NCI-H2196 (cell line): ENCODE data around the gene PPTC7.
"Not testable (repeated sequence)": the region's sequence is repeated elsewhere in the genome, so short reads cannot be mapped to it uniquely, and the experiment has no call there.

ENCODE experiments used
- DNase-seq: peaks from one replicate; lab custom pipeline; 2025; ENCODE audit not compliant: unreplicated experiment; lab: John Stamatoyannopoulos, UW

PPTC7 gene

DNA sequence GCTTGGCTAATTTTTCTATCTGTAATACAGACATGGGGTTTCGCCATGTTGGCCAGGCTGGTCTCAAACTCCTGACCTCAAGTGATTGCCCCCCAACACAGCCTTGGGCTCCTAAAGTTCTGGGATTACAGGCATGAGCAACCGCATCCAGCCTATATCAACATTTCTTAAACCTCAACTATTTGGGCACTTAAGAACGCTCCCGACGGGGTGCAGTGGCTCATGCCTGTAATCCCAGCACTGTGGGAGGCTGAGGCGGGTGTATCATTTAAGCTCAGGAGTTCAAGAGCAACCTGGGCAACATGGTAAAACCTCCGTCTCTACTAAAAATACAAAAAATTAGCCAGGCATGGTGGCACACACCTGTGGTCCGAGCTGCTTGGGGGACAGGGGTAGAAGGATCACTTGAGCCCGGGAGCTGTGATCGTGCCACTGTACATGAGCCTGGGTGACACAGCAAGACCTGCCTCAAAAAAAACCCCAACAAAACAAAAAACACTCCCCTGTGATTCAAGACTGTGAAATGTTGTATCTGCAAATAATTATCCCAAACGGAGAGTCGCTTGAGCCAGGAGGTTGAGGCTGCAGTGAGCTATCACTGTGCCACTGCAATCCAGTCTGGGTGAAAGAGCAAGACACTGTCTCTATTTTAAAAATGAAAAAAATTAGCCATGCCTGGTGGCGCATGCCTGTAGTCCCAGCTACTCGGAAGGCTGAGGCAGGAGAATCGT, 21.5 kb downstream of the PPTC7 start:
- DNase-seq: no peak

DNA sequence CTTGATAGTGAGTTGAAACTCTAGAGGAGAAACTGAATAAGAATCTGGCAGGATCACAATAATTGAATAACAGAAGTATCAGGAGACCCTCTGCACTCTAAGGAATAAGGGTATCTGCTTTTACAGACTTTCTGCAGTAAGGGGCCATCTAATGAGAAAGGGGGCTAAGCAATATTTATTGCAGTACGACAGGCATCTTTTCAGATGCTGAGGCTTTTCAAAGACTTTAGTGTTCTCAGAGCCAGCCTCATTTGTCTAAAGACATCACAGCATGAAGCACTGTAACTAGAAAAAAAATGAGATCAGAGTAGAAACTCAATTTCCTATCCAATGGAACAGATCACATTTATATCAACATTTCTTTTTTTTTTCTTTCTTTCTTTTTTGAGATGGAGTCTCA, 22.2 kb downstream of the PPTC7 start:
- DNase-seq: no peak

DNA sequence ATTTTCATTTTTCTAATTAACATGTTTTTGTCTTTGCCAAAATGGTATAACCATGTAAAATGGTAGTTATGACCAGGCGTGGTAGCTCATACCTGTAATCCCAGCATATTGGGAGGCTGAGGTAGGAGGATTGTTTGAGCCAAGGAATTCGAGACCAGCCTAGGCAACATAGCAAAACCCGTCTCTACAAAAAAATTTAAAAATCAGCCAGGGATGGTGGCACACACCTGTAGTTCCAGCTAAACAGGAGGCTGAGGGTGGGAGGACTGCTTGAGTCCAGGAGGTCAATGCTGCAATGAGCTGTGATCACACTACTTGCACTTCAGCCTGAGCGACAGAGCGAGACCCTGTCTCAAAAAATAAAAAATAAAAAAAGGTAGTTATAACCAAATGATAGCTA, 23.1 kb downstream of the PPTC7 start:
- no peak for DNase-seq

DNA sequence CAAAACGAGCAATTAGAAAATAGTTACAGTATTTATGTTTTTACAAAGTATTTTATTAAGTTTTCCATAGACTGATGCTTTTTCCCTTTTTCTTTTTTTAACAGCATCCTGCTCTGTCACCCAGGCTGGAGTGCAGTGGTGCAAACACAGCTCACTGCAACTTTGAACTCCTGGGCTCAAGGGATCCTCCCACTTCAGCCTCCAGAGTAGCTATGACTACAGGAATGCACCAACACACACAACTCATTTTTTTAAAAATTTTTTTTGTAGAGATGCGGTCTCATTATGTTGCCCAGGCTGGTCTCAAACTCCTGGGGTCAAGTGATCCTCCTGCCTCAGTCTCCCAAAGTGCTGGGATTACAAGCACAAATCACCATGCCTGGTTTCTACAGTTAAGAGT, 24.2 kb downstream of the PPTC7 start:
- DNase-seq: not testable (repeated sequence)

DNA sequence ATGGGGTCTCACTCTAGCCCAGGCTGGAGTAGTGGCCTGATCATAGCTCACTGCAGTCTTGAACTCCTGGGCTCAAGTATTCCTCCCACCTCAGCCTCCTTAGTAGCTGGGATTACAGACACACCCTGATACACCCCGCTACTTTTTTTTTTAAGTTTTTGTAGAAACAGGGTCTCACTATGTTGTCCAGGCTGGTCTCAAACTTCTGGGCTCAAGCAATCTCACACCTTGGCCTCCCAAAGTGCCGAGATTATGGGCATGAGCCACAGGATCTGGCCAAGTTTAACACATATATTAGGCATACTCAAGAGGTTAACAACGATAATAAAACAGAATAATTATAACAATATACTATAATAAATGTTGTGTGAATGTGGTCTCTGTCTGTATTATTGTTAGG, 25.8 kb downstream of the PPTC7 start:
- no peak for DNase-seq

DNA sequence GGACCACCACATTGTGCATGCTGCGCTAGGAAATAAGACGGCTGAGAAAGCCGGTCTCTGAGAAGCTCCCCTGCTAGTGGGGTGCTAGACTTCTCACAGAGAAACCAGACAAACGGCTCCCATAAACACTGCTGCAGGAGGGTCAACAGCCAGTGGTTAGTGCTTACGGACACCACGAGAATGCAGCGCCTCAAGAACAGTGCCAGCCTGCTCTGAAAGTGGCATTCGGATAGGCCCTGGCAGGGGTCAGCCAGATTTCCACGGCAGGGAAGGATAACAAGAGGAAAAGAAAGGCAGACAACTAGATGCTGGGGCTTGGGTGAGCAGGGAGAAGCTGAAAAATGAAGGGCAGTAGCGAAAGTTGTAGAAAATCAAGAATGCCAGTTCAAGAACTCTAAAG, 26.4 kb downstream of the PPTC7 start:
- DNase-seq: no peak

DNA sequence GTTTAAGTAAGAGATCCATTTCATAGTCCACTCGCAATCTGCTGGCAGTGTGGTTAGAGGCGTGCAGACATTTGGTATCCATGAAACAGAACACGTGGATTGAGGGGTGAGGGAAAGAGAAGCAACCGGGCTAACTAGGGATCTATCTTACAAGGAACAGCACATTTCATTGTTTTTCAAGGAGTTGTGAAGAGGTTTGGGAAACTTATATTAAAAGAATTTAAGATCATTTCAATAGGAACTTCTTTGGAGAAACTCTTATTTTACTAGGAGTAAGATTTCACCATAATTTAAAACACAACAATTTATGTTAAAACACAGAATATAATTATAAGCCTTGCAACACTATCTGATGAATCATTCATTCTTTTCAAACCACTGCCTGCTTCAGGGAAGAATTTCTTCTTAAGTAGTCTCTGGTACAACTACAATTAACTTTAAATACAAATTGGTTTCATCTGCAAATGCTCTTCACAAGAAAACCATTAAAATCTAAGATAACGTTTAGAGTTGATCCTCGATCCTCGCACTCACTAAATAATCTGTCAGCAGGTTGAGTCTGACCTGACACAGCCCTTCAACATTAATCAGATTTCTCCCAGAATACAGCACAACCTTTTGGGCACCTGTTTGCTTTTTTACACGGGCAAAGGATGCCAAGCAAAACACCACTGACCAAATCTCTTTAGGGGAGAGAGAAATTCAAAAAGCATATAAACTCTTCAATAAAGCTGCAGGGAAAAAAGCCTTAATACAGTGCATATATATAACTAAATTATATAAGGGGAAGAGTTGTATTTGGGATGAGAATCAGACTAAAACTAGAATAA, 27.3 kb downstream of the PPTC7 start:
- DNase-seq: no peak

DNA sequence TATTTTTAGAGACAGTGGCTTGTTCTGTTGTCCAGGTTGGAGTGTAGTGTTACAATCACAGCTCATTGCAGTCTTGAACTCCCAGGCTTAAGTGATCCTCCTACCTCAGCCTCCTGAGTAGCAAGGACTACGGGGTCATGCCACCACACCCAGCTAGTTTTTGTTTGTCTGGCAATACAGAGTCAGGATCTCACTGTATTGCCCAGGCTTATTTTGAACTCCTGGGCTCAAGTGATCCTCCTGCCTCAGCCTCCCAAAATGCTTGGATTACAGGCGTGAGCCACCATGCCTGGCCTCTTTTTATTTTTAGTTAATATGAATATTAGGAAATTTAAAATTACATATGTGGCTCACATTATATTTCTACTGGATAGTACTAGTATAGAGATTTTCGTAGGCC, 28.9 kb downstream of the PPTC7 start:
- DNase-seq: no peak

DNA sequence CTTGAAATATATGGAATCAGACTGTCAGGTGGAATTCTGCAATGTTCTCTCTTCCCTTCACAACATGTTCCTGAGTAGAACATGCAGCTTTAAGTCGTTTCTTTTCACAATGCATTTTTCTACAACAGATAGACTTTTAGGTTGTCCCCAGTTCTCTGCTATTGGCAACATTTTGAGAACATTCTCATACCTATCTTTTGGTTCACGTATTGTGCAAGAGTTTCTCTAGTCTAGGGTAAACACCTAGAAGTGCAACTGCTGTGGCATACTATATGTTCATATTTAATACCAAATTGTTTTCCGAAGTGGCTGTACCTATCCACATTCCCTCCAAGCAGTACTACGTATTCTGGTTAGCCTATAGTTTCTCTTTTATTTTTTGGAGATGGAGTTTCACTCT, 32.1 kb downstream of the PPTC7 start:
- no peak for DNase-seq

DNA sequence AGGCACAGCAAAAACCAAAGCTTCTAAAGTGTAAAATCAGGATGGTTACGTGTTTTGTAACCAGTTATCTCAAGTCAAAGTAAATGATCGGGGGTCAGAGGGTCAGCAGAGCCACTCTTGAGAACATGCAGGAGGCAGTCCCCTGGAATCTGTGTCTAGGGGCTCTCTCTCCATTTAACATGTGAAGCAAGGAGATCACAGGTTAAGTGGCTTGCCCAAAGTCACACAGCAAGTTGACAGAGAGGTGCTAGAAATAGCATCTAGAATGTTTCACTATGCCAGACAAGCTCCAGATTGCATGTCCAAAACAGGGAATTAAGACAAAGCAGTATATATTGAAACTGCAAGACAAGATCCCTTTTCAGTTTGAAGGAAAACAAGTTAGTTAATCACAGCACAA, 33.4 kb downstream of the PPTC7 start:
- no peak for DNase-seq

DNA sequence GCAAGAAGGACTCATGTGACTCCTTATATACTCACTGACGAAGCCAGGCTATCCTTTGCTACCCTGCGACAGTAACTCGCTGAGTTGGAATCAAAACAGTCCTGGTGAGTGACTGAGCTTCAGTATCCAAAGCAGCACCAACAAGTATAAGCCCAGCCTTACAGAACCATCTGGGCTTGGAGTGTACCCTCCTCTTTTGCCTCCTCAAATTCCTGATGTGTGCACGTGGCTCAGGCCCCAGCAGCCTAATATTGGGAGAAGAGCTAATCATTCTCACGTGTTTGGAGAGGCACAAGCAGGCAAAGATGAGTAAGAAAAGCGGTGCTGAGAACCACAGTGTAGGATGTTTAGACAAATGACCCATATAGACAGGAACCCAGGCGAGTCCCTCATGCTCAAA, 34.4 kb downstream of the PPTC7 start:
- DNase-seq: no peak

DNA sequence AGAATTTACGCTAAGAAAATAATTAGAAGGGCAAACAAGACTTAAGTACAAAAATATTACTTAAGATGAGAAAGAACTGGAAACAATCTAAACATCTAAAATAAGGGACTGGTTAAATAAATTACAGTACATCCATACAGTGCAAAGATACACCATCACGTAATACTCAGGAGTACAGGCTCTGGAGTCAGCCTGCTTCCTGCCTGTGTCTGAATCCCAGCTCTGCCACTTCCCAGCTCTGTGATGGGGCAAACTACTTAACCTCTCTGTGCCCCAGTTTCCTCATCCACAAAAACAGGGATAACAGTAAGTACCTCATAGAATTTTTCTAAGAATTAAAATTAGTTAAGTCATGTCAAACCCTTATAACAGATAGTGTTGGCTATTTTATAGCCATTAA, 36.0 kb downstream of the PPTC7 start:
- DNase-seq: no peak

DNA sequence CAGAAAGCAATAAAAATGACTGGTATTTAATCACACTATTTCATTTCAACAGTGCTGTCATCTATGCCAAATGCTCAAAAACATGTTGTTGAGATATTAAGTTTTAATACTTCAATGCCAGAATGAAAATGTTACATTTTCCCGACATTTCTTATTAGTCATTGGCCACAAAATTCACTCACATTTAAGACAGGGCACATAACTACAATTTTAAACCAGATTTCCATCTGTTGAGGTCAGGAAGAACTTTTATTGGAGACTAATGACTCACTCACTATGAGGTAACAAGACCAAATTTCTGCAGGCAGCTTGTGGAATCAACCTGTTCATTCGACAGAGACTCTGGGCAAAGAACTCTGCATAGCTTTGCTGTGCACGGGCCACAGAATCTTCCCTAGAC, 36.8 kb downstream of the PPTC7 start:
- DNase-seq: peak; percentile 7

DNA sequence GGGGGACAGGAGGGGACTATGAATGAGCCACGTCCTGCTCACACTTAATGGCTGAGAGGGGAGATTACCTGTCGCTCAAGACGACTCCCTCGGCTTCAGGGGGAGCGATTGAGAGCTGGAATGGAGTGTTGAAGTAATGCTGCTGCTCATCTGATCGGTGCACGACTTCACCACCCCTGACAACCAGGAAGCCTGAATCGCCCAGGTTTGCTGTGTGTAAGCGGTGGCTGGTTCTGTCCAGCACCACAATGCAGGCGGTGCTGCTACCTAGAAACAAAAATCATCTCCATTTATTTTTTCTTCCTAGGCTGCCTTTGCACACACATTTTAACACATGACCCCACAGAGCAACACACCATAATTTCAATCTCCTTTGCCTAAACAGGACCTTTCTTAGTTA, 37.3 kb downstream of the PPTC7 start:
- no peak for DNase-seq

DNA sequence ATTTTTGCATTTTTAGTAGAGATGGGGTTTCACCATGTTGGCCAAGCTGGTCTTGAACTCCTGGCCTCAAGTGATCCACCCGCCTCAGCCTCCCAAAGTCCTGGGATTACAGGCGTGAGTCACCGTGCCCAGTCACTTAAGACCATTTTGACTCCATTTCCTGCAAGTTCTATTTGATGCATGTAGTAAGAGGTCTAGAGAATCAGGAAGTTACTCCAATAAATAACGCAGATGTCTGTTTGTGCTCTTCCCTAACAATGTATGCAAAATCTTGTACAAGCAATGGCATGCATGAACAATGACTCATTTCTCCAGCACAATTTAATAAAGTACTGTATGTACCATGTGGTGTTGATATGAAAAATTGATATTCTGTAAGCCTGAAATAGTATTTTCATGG, 37.9 kb downstream of the PPTC7 start:
- DNase-seq: not testable (repeated sequence)

DNA sequence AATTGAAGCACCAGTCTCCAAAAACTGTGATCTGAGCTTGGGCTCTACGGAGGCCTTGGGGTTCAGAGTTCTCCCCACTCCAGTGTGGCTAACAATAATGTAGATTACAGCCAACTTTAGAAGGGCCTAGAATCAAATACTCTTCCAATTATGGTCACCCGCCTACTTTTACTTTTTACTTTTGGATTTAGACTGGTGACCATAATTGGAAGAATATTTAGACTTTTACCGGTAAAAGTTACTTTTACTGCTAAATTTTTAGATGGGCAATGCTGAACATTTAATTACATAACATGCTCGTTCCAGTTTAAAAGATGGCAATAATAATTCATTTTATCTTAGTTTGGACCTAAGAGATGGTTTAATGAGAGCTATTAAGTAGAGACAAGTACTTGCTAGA, 39.2 kb downstream of the PPTC7 start:
- DNase-seq: no peak

DNA sequence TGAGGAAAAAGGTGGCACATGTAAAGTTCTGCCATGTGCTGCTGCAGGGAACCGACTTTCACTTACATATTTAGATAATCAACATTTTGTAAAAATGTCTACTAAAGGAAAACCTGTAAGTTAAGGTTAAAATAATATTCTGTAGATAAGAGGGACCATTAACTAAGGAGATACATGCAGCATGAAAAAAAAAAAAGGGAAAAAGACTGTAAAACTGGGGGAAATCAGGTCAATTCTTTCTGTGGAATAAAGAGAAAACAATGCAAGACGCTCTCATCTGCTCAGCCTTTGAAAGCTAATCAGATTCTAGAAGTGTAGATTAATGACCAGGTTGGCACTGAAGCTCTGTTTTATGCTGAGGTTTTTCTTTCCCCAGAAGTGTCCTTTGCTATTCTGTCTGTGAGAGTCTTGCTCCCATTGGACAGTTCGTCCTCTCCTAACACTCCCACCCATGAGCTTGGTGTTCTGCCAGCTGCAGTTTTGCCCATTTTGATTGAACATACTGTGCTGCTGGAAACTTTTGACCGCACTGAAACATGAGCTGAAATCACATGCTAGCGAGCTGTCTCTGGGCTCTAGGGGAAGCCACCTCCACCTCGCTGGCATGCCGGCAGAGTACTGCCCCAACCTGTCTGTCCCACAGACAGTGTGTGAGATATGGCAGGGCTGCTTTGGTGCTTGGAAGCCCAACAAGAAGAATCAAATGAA, 39.7 kb downstream of the PPTC7 start:
- DNase-seq: peak; percentile 87

DNA sequence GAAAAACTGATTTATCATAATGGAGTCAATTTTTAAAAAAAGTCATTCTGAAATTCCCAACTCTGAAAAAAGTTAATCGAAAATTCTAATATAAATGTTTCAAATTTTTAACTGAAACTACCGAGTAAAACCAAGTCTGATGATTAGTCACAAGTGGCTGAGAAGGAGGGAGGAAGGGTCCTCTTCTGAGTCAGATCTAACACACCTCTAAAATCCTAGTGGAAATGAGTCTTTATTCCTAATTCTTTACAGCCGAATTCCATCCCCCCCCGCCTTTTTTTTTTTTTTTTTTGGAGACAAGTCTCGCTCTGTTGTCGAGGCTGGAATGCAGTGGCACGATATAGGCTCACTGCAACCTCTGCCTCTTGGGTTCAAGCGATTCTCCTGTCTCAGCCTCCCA, 43.1 kb downstream of the PPTC7 start:
- no peak for DNase-seq

DNA sequence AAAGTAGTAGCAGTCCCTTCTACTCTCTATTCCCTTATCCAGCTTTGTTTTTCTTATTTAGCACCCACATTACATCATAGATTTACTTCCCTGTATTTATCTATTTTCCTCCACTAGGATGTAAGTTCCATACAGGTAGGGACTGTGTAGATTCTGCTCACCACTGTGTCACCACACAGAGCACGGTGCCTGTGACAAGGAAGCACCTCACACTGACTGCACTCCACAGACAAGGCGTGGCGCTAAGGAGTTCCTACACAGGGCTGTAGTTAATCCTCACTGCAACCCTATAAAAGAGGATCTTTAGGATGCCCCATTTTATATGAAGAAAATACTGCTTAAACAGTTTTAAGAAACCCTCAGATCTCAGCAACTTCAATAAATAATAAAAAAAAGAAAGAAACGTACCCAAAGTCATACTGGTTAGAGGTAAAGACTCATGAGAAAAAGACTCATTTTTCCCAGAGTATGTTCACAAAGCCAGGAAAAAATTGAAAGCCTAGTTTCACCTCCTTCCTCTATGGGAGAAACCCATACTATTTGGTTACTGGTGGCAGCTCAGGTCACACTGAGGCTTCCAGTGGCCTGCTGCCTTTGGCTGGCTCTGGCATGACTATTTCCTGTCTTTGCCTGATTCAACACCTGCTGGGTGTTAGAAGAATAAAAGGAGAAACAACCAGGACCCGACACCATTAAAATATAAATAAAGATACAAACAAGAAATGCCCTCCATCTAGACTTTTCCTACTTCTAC, 44.1 kb downstream of the PPTC7 start:
- DNase-seq: no peak

DNA sequence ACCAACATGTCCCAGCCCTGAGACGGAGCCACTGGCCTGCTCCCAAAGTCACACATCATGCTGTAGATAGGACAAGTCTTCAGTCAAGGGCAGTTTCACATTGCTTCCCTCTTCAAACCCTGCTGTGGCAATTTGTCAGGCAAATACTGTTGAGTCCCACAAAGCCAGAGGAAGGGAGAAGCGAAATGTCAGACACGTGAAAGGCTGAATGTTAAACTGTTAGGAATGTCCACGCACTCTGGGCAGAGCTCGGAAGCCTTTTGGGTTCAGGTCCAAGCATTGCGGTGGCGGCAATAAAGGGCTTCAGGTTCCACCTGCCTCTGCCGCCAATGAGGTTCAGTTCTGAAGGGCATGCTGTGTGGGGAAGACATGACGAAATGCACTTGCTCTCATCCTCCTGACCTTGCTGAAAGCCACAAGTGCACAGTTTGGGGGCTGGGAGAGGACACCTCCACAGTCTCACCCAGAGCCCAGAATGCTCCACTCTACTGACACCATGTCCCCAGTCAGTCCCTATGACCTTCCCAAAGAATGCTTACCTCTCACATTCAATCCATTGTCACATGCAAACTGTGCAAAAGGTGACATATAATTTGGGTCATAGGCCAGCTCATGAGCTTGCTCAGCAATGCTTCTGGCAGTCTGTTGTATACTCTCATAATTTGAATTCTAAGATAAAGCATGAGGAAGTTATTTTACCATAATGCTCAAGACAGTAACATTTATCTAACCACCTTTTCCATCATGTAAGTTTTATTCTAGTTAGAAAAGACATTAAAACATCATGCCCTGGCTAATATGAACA, 45.3 kb downstream of the PPTC7 start:
- DNase-seq: peak; percentile 88
